H1 (cell line): ENCODE results near the gene NOMO2.
"Not testable (repeated sequence)": the region's sequence is repeated elsewhere in the genome, so short reads cannot be mapped to it uniquely, and the experiment has no call there.

Experiments
- CHD2 ChIP-seq: IDR thresholded peaks from 2 replicates; pipeline ENCODE4 v1.6.1; 2012; ENCODE audit warnings: low read length, improper control_type of control experiment
- JUND ChIP-seq: IDR thresholded peaks from 2 replicates; pipeline ENCODE4 v1.6.1; 2011; ENCODE audit warnings: mild to moderate bottlenecking, improper control_type of control experiment, low read length
- KDM1A ChIP-seq: fragments of 200-600, 300-600 bp; sonication (generic); IDR thresholded peaks from 2 replicates; pipeline ENCODE4 v1.7.1; 2016; ENCODE audit warnings: mild to moderate bottlenecking, low read length, borderline replicate concordance
- POLR2A ChIP-seq, 2 experiments: IDR thresholded peaks; 1 replicate in 1 of 2; 2 replicates in 1 of 2; pipeline ENCODE4 v1.6.1; 2011; ENCODE audit warnings: low read depth in 2 of 2, low read length in 2 of 2, mild to moderate bottlenecking in 2 of 2; ENCODE audit errors: control extremely low read depth in 1 of 2
- TF ChIP-seq, protein P1 (sequence below), 3 experiments: IDR thresholded peaks; 1 replicate in 2 of 3; 2 replicates in 1 of 3; pipeline versions ENCODE4 v1.5.1 to v1.6.1; 2011; ENCODE audit warnings: low read length in 3 of 3, mild to moderate bottlenecking in 3 of 3, inconsistent platforms in 2 of 3, low read depth in 1 of 3, moderate library complexity in 1 of 3; ENCODE audit not compliant: insufficient read depth in 1 of 3; ENCODE audit errors: control extremely low read depth in 1 of 3
- TF ChIP-seq, protein P2 (sequence below): IDR thresholded peaks from 2 replicates; pipeline ENCODE4 v1.6.1; 2011; ENCODE audit warnings: low read depth, mild to moderate bottlenecking, low read length; ENCODE audit not compliant: insufficient read depth

DNA sequence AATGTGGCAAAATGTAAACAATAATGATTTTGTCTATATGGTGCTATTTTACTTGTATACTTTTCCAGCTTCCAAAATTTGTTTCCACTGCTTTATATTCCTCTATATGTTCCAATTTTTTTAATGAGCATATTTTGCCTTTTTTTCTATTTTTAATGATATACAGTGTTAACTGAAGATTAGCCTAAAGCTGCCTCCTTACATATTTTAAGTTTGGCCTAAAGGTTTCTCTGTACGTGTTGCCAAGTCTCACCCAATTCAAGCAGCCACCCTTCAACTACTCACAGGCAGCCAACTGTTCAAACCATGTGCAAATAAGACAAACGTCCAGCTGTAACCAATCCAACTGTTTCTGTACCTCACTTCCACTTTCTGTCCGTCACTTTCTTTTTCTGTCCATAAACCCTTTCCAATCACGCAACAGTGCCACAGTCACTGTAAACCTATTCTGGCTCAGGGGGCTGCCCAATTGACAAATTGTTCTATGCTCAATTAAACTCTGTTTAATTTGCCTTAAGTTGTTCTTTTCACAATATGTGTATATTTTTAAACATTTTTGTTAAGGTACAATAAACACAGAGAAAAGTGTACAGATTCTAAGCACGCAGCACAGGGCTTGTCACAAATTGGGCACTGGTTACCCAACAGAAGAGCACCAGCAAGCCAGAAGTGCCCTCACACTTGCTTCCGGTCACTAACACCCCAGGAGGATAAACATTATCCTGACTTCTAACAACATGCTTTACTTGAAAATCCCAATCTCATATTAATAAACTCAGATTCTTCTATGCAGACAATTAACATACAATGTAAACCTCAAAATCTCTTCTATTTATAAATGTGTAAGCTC lies 17.4 kb downstream of the NOMO2 start:
- TF ChIP-seq CHD2; POLR2A (IDR thresholded peaks at IDR 0.05; ENCODE audit: control extremely low read depth in 1 of 2, low read depth in 2 of 2, low read length in 2 of 2); JUND; KDM1A: not testable (repeated sequence)
- TF ChIP-seq, protein P1, sequence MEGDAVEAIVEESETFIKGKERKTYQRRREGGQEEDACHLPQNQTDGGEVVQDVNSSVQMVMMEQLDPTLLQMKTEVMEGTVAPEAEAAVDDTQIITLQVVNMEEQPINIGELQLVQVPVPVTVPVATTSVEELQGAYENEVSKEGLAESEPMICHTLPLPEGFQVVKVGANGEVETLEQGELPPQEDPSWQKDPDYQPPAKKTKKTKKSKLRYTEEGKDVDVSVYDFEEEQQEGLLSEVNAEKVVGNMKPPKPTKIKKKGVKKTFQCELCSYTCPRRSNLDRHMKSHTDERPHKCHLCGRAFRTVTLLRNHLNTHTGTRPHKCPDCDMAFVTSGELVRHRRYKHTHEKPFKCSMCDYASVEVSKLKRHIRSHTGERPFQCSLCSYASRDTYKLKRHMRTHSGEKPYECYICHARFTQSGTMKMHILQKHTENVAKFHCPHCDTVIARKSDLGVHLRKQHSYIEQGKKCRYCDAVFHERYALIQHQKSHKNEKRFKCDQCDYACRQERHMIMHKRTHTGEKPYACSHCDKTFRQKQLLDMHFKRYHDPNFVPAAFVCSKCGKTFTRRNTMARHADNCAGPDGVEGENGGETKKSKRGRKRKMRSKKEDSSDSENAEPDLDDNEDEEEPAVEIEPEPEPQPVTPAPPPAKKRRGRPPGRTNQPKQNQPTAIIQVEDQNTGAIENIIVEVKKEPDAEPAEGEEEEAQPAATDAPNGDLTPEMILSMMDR (IDR thresholded peaks at IDR 0.05; ENCODE audit: control extremely low read depth in 1 of 3, insufficient read depth in 1 of 3, low read depth in 1 of 3, low read length in 3 of 3): not testable (repeated sequence)
- TF ChIP-seq, protein P2, sequence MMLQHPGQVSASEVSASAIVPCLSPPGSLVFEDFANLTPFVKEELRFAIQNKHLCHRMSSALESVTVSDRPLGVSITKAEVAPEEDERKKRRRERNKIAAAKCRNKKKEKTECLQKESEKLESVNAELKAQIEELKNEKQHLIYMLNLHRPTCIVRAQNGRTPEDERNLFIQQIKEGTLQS: not testable (repeated sequence)
